Mucosa of descending colon (tissue), 3 donors: ENCODE results near the gene ITFG1. TPM values are rescaled to one million over a fixed set of nuclear protein-coding genes. Genes with fewer than 3 reads are reported as not detected.

Experiments used
- ATAC-seq: fragments of 200-7000 bp; cut with Tn5 transposase; one replicate; pipeline ENCODE4 v1.9.1; 2020; ENCODE audit warnings: mild to moderate bottlenecking, moderate library complexity
- DNase-seq, 3 donors: peaks; one replicate each; pipeline ENCODE4 v3.0.0-alpha.2; 2020
- H3K36me3 ChIP-seq: fragments of 200-600 bp; one replicate; pipeline ENCODE4 v1.8.0; 2021; ENCODE audit warnings: low read depth, mild to moderate bottlenecking
- H3K4me1 ChIP-seq: fragments of 200-600 bp; one replicate; pipeline ENCODE4 v1.8.0; 2021; ENCODE audit warnings: low read depth, mild to moderate bottlenecking
- H3K4me3 ChIP-seq: fragments of 200-600 bp; one replicate; pipeline ENCODE4 v1.8.0; 2021; ENCODE audit warnings: mild to moderate bottlenecking
- H3K9me3 ChIP-seq: fragments of 200-600 bp; one replicate; pipeline ENCODE4 v1.8.0; 2021; ENCODE audit warnings: mild to moderate bottlenecking
- intact Hi-C, 2 donors: fragments of 100-400 bp; cut with DNase I in 1 of 2; cut with micrococcal nuclease in 1 of 2; formaldehyde crosslinking; loops; one replicate each; pipeline versions ENCODE4 v1.11.0 to v1.11.1; 2022; cut with DNase I, micrococcal nuclease
- total RNA-seq, 3 donors: library from RNA; stranded (reverse); fragmentation: NEBNext Ultra II Directional in 2 of 3; extraction: Animal tissue kit (Norgen Biotek cat#: 25700) in 2 of 3; gene quantifications; one replicate each; pipeline versions ENCODE4 v1.2.1 to v1.2.4, GENCODE V29; 2021 to 2023
- TF ChIP-seq, protein P1 (sequence below): fragments of 200-600 bp; IDR thresholded peaks from one replicate; pipeline ENCODE4 v1.8.0; 2022; ENCODE audit warnings: antibody characterized with exemption, mild to moderate bottlenecking
- donor health status: DM: no; HTN: no; CAD: no; lungs with moderate emphysema.
- donor health status: DM: no; HTN: no; CAD: no.
- donor health status: DM: no; HTN: yes; CAD: no.

Gene ITFG1
- total RNA-seq, 3 donors from 2014 or later: 53.7 to 82.7 (median 73.9) TPM

DNA sequence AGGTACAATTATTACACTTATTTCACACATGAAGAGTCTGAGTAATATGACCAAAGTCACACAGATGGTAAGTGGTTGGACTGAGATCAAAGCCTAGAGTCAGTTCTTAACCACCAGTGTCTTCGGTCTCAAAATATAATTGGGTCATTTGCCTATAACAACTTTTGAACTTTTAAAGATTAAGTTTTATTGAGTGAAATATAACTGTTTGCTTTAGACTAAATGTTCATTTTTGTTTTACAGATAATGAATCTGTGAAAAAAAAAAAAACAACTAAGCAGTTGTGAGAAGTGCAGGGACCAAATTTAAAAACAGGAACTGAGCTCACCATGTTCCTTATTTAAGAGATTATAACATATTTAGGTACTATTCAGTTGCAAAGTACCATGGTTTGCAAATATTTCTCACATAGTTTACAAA is 150.1 kb downstream of the ITFG1 start:
- no peak overlapping the region for H3K4me3 ChIP-seq
- no peaks in the 10 kb centered on the region for H3K36me3 ChIP-seq
- H3K9me3 ChIP-seq: no peaks in the 10 kb centered on the region
- ATAC-seq (no peak), DNase-seq (no peak)
- H3K4me1 ChIP-seq: no peaks in the 10 kb centered on the region
- TF ChIP-seq, protein P1, sequence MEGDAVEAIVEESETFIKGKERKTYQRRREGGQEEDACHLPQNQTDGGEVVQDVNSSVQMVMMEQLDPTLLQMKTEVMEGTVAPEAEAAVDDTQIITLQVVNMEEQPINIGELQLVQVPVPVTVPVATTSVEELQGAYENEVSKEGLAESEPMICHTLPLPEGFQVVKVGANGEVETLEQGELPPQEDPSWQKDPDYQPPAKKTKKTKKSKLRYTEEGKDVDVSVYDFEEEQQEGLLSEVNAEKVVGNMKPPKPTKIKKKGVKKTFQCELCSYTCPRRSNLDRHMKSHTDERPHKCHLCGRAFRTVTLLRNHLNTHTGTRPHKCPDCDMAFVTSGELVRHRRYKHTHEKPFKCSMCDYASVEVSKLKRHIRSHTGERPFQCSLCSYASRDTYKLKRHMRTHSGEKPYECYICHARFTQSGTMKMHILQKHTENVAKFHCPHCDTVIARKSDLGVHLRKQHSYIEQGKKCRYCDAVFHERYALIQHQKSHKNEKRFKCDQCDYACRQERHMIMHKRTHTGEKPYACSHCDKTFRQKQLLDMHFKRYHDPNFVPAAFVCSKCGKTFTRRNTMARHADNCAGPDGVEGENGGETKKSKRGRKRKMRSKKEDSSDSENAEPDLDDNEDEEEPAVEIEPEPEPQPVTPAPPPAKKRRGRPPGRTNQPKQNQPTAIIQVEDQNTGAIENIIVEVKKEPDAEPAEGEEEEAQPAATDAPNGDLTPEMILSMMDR: no peak
- intact Hi-C loops: no loop called here

- Histone ChIP-seq H3K4me1 (no peaks in the 10 kb centered on the region), H3K9me3 (no peaks in the 10 kb centered on the region), H3K4me3 (no peak overlapping the region), H3K36me3 (no peaks in the 10 kb centered on the region)
- DNase-seq (no peak), ATAC-seq (no peak)
- TF ChIP-seq, protein P1: no peak
- intact Hi-C loops: no loop called here
These were observed 151.1 kb downstream of the ITFG1 start for GRCh38 chr16:47309581-47310312.

DNA sequence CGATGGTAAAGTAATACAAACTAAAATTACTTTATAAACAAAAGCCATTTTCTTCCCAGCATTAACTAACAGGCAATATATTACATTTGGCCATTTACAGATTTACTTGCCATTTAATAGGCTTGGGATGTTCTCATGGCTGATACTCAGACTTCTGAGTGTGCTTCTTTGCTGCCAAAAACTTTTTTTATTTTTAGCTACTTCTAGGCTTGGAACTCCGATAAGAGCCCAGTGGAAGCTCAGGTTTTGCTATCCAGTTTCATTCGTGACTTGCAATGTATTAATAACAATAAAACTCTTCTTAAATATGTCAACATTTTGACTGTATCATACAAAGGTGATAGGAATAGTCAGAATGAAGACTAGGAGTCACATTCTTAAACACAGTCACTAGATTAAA is 152.3 kb downstream of the ITFG1 start:
- TF ChIP-seq, protein P1: no peak
- no peak for DNase-seq

DNA sequence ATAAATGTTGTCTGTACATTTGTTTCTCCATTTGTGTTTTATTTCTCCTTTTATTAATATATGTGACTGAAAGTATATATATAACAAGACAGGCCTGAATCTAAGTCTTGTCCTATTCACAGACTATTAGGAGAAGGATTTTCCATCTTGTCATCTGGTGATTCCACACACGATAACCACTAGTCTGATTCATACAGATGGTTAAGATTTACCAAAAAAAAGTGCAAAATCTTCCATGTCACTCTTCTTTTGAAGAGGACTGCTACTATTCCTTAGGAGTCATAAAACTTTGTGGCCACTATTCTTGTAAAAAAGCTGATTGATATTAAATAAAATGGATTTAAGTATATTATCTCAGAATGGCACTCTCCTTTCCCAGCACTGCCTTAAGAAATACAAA is 156.3 kb downstream of the ITFG1 start:
- DNase-seq (no peak), ATAC-seq (no peak)
- no peaks in the 10 kb centered on the region for H3K9me3 ChIP-seq
- intact Hi-C loops: no loop called here
- H3K36me3 ChIP-seq: no peaks in the 10 kb centered on the region
- no peaks in the 10 kb centered on the region for H3K4me1 ChIP-seq
- H3K4me3 ChIP-seq: no peak overlapping the region
- TF ChIP-seq, protein P1: no peak

More for the DNA sequence above, 152.3 kb downstream of the ITFG1 start:
- Histone ChIP-seq H3K36me3 (no peaks in the 10 kb centered on the region), H3K4me1 (no peaks in the 10 kb centered on the region), H3K4me3 (no peak overlapping the region), H3K9me3 (no peaks in the 10 kb centered on the region)
- no peak for ATAC-seq
- intact Hi-C loops: no loop called here

DNA sequence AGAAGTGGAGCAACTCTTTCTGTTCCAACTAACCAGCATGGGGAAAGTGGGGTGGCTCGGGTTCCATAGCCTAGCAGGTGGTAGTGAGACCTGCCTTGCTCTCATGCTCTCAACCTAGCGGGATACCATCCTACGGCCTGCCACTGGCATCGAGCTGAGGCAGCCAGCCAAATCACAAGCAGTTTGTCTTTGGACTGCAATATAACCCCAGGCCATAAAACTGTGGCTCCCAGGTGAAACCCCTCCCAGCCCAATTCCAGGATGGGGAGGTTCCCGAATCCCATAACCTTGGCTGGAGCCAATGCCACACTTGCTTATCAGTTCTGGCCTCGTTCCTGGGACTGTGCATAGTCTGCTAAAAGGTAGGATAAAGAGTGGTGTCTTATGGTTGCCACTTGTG is 161.3 kb downstream of the ITFG1 start:
- Histone ChIP-seq H3K9me3 (no peaks in the 10 kb centered on the region), H3K4me3 (no peak overlapping the region), H3K4me1 (no peaks in the 10 kb centered on the region), H3K36me3 (no peaks in the 10 kb centered on the region)
- ATAC-seq (peak; percentile 97), DNase-seq (peak; percentile 63 to 73 (median 66))
- intact Hi-C loops: no loop called here
- TF ChIP-seq, protein P1: no peak
